Nephron progenitor cell (in vitro differentiated cells): ENCODE results near the gene SEMA5B.

Source experiments
- DNase-seq: peaks from one replicate; pipeline ENCODE4 v3.0.0; 2021
- H3K27ac Mint-ChIP-seq: 2 replicates; pipeline ENCODE4 v1.8.0; 2021; ENCODE audit warnings: mild to moderate bottlenecking, moderate library complexity, mixed read lengths
- H3K27me3 Mint-ChIP-seq: 2 replicates; pipeline ENCODE4 v1.8.0; 2021; ENCODE audit warnings: mild to moderate bottlenecking, low read depth, mixed read lengths; ENCODE audit not compliant: poor library complexity
- H3K36me3 Mint-ChIP-seq: 2 replicates; pipeline ENCODE4 v1.8.0; 2021; ENCODE audit warnings: low read depth, mixed read lengths
- H3K4me1 Mint-ChIP-seq: 2 replicates; pipeline ENCODE4 v1.8.0; 2021; ENCODE audit warnings: mixed read lengths
- H3K4me3 Mint-ChIP-seq: 2 replicates; pipeline ENCODE4 v1.8.0; 2021; ENCODE audit warnings: mild to moderate bottlenecking, moderate library complexity, mixed read lengths
- H3K9me3 Mint-ChIP-seq: 2 replicates; pipeline ENCODE4 v1.8.0; 2021; ENCODE audit warnings: mild to moderate bottlenecking, moderate library complexity, mixed read lengths
- CTCF ChIP-seq: fragments of 200-600 bp; sonication (generic); IDR thresholded peaks from 2 replicates; pipeline ENCODE4 v1.5.0; 2021; ENCODE audit warnings: antibody characterized with exemption

The SEMA5B gene

GRCh38 chr3:122943828-122944190 is 83.8 kb downstream of the SEMA5B start:
- DNase-seq = no peak
- Mint-ChIP-seq H3K4me3 (no peak overlapping the region), H3K4me1 (peaks cover 23% of the 10 kb centered on the region), H3K36me3 (no peaks in the 10 kb centered on the region), H3K27ac (no peak overlapping the region), H3K9me3 (no peaks in the 10 kb centered on the region), H3K27me3 (peaks cover 12% of the 10 kb centered on the region)
- no peak for TF ChIP-seq CTCF

GRCh38 chr3:122942937-122943827 is 84.4 kb downstream of the SEMA5B start:
- Mint-ChIP-seq H3K4me1 (peaks cover 23% of the 10 kb centered on the region), H3K27me3 (peaks cover 12% of the 10 kb centered on the region), H3K4me3 (no peak overlapping the region), H3K27ac (no peak overlapping the region), H3K9me3 (no peaks in the 10 kb centered on the region), H3K36me3 (no peaks in the 10 kb centered on the region)
- DNase-seq = peak; percentile 87
- peak; percentile 96 for TF ChIP-seq CTCF

- TF ChIP-seq CTCF = no peak
- DNase-seq = no peak
- no peaks in the 10 kb centered on the region for H3K9me3 Mint-ChIP-seq
- peaks cover 19% of the 10 kb centered on the region for H3K4me1 Mint-ChIP-seq
- no peak overlapping the region for H3K27ac Mint-ChIP-seq
- no peak overlapping the region for H3K4me3 Mint-ChIP-seq
- no peaks in the 10 kb centered on the region for H3K36me3 Mint-ChIP-seq
- H3K27me3 Mint-ChIP-seq = peaks cover 12% of the 10 kb centered on the region
Observed at GRCh38 chr3:122942239-122942638, 85.3 kb downstream of the SEMA5B start.

- no peak overlapping the region for H3K27ac Mint-ChIP-seq
- peaks cover 12% of the 10 kb centered on the region for H3K27me3 Mint-ChIP-seq
- H3K36me3 Mint-ChIP-seq = no peaks in the 10 kb centered on the region
- H3K4me1 Mint-ChIP-seq = peaks cover 15% of the 10 kb centered on the region
- no peak overlapping the region for H3K4me3 Mint-ChIP-seq
- no peak for TF ChIP-seq CTCF
- H3K9me3 Mint-ChIP-seq = no peaks in the 10 kb centered on the region
- no peak for DNase-seq
Observed at GRCh38 chr3:122941228-122942206, 86.0 kb downstream of the SEMA5B start.

GRCh38 chr3:122940628-122941086 is 86.9 kb downstream of the SEMA5B start:
- no peak for TF ChIP-seq CTCF
- Mint-ChIP-seq H3K27ac (no peak overlapping the region), H3K4me3 (no peak overlapping the region), H3K27me3 (peaks cover 11% of the 10 kb centered on the region), H3K36me3 (no peaks in the 10 kb centered on the region), H3K4me1 (peaks cover 16% of the 10 kb centered on the region), H3K9me3 (no peaks in the 10 kb centered on the region)
- DNase-seq = no peak
